Trophoblast cell (in vitro differentiated cells and primary cell): ENCODE measurements around the gene TEK.

ENCODE experiments used
- DNase-seq, 2 donors: peaks; one replicate each; pipeline ENCODE4 v3.0.0-alpha.2; 2016
- H2AFZ ChIP-seq: 2 replicates; pipeline ENCODE4 v1.6.1; 2013; ENCODE audit warnings: low read length, moderate library complexity, mild to moderate bottlenecking; ENCODE audit not compliant: insufficient read depth, poor library complexity
- H2AK5ac ChIP-seq: 2 replicates; pipeline ENCODE4 v1.6.1; 2013; ENCODE audit warnings: mild to moderate bottlenecking, low read length
- H2BK120ac ChIP-seq: 2 replicates; pipeline ENCODE4 v1.6.1; 2013; ENCODE audit warnings: low read length, mild to moderate bottlenecking, moderate library complexity; ENCODE audit not compliant: insufficient read depth, poor library complexity
- H2BK12ac ChIP-seq: 2 replicates; pipeline ENCODE4 v1.6.1; 2013; ENCODE audit warnings: mild to moderate bottlenecking, low read length, moderate library complexity
- H2BK5ac ChIP-seq: 2 replicates; pipeline ENCODE4 v1.6.1; 2013; ENCODE audit warnings: low read length, low read depth, moderate library complexity, mild to moderate bottlenecking; ENCODE audit not compliant: poor library complexity
- H3K14ac ChIP-seq: 2 replicates; pipeline ENCODE4 v1.6.1; 2013; ENCODE audit warnings: mild to moderate bottlenecking, low read length
- H3K18ac ChIP-seq: 2 replicates; pipeline ENCODE4 v1.6.1; 2013; ENCODE audit warnings: mild to moderate bottlenecking, low read length
- H3K23ac ChIP-seq: 2 replicates; pipeline ENCODE4 v1.6.1; 2013; ENCODE audit warnings: low read length
- H3K27ac ChIP-seq: 2 replicates; pipeline ENCODE4 v1.5.1; 2013; ENCODE audit warnings: low read depth, mild to moderate bottlenecking, inconsistent platforms, low read length, moderate library complexity
- H3K27me3 ChIP-seq: 2 replicates; pipeline ENCODE4 v1.6.1; 2013; ENCODE audit warnings: inconsistent platforms, mild to moderate bottlenecking, low read length, moderate library complexity; ENCODE audit not compliant: insufficient read depth
- H3K36me3 ChIP-seq, 2 experiments: 1 replicate in 1 of 2; 2 replicates in 1 of 2; pipeline ENCODE4 v1.6.1; 2013; ENCODE audit warnings: low read length in 2 of 2, mild to moderate bottlenecking in 2 of 2, moderate library complexity in 1 of 2; ENCODE audit not compliant: insufficient read depth in 2 of 2, control insufficient read depth in 1 of 2
- H3K4ac ChIP-seq: 2 replicates; pipeline ENCODE4 v1.6.1; 2013; ENCODE audit warnings: low read depth, mild to moderate bottlenecking, low read length, moderate library complexity
- H3K4me1 ChIP-seq, 2 experiments: 1 replicate in 1 of 2; 2 replicates in 1 of 2; pipeline ENCODE4 v1.6.1; 2013; ENCODE audit warnings: low read length in 2 of 2, mild to moderate bottlenecking in 2 of 2, moderate library complexity in 1 of 2; ENCODE audit not compliant: insufficient read depth in 2 of 2, control insufficient read depth in 1 of 2
- H3K4me2 ChIP-seq: 2 replicates; pipeline ENCODE4 v1.6.1; 2013; ENCODE audit warnings: inconsistent platforms, mild to moderate bottlenecking, low read length, moderate library complexity
- H3K4me3 ChIP-seq: 2 replicates; pipeline ENCODE4 v1.5.1; 2013; ENCODE audit warnings: mild to moderate bottlenecking, low read depth, low read length, inconsistent platforms
- H3K79me1 ChIP-seq: one replicate; pipeline ENCODE4 v1.6.1; 2013; ENCODE audit warnings: low read length
- H3K79me2 ChIP-seq: 2 replicates; pipeline ENCODE4 v1.6.1; 2013; ENCODE audit warnings: low read length, mild to moderate bottlenecking; ENCODE audit not compliant: control insufficient read depth, insufficient read depth, poor library complexity
- H3K9ac ChIP-seq: 2 replicates; pipeline ENCODE4 v1.6.1; 2013; ENCODE audit warnings: mild to moderate bottlenecking, low read length
- H3K9me3 ChIP-seq: 2 replicates; pipeline ENCODE4 v1.6.1; 2013; ENCODE audit warnings: low read depth, mild to moderate bottlenecking, control low read depth, inconsistent platforms, low read length; ENCODE audit not compliant: insufficient read depth
- H4K12ac ChIP-seq: 2 replicates; pipeline ENCODE4 v1.6.1; 2013; ENCODE audit warnings: low read depth, mild to moderate bottlenecking, low read length, moderate library complexity
- H4K8ac ChIP-seq: 2 replicates; pipeline ENCODE4 v1.6.1; 2013; ENCODE audit warnings: low read depth, mild to moderate bottlenecking, low read length, moderate library complexity
- H4K91ac ChIP-seq: one replicate; pipeline ENCODE4 v1.6.1; 2013; ENCODE audit warnings: low read depth, mild to moderate bottlenecking, low read length, moderate library complexity
- WGBS: extraction: QIAGEN DNeasy Blood & Tissue Kit; methylation state at CpG from one replicate; pipeline ENCODE4 v1.1.7; 2013; ENCODE audit warnings: missing lambda C conversion rate; ENCODE audit not compliant: insufficient read length, insufficient coverage; ENCODE audit errors: extremely low coverage; 5-methylcytosine and 5-hydroxymethylcytosine counted together

Gene TEK

GRCh38 chr9:27088981-27089380, 20.0 kb upstream of the TEK start:
- no peaks in the 10 kb centered on the region for H3K36me3 ChIP-seq
- H3K9ac ChIP-seq, result no peak overlapping the region
- no peak overlapping the region for H3K4me2 ChIP-seq
- H3K79me2 ChIP-seq, result no peaks in the 10 kb centered on the region
- peaks cover 3% of the 10 kb centered on the region for H3K9me3 ChIP-seq
- H3K14ac ChIP-seq, result no peak overlapping the region
- no peaks in the 10 kb centered on the region for H3K4me1 ChIP-seq
- H2BK12ac ChIP-seq, result no peak overlapping the region
- H2BK5ac ChIP-seq, result no peak overlapping the region
- no peak overlapping the region for H3K27ac ChIP-seq
- WGBS, result no CpG with 5 or more reads among the region's 4 CpGs
- H3K4me3 ChIP-seq, result no peak overlapping the region
- H2AFZ ChIP-seq, result no peak overlapping the region
- no peak overlapping the region for H2BK120ac ChIP-seq
- no peak overlapping the region for H3K18ac ChIP-seq
- H3K23ac ChIP-seq, result no peak overlapping the region
- no peak overlapping the region for H4K12ac ChIP-seq
- DNase-seq, result peak; percentile 31 to 80
- H4K91ac ChIP-seq, result no peak overlapping the region
- H3K27me3 ChIP-seq, result no peaks in the 10 kb centered on the region
- H3K4ac ChIP-seq, result no peak overlapping the region
- H2AK5ac ChIP-seq, result no peak overlapping the region
- no peaks in the 10 kb centered on the region for H3K79me1 ChIP-seq
- no peak overlapping the region for H4K8ac ChIP-seq

GRCh38 chr9:27089706-27090105, 19.3 kb upstream of the TEK start:
- no peaks in the 10 kb centered on the region for H3K79me2 ChIP-seq
- H4K8ac ChIP-seq, result no peak overlapping the region
- H2AFZ ChIP-seq, result no peak overlapping the region
- H3K4ac ChIP-seq, result no peak overlapping the region
- no peak overlapping the region for H3K18ac ChIP-seq
- H2BK12ac ChIP-seq, result no peak overlapping the region
- DNase-seq, result no peak
- H2BK5ac ChIP-seq, result no peak overlapping the region
- no peaks in the 10 kb centered on the region for H3K4me1 ChIP-seq
- H3K9ac ChIP-seq, result no peak overlapping the region
- H3K14ac ChIP-seq, result no peak overlapping the region
- H3K23ac ChIP-seq, result no peak overlapping the region
- no peaks in the 10 kb centered on the region for H3K27me3 ChIP-seq
- no peak overlapping the region for H2AK5ac ChIP-seq
- H3K79me1 ChIP-seq, result no peaks in the 10 kb centered on the region
- H3K27ac ChIP-seq, result no peak overlapping the region
- no peak overlapping the region for H3K4me2 ChIP-seq
- no peak overlapping the region for H4K91ac ChIP-seq
- WGBS, result no CpG with 5 or more reads among the region's 4 CpGs
- no peak overlapping the region for H4K12ac ChIP-seq
- H3K36me3 ChIP-seq, result no peaks in the 10 kb centered on the region
- H2BK120ac ChIP-seq, result no peak overlapping the region
- H3K9me3 ChIP-seq, result peaks cover 3% of the 10 kb centered on the region
- no peak overlapping the region for H3K4me3 ChIP-seq

- Histone ChIP-seq H3K79me1 (no peaks in the 10 kb centered on the region), H2BK120ac (no peak overlapping the region), H3K4me2 (no peak overlapping the region), H3K4me3 (no peak overlapping the region), H3K23ac (no peak overlapping the region), H2AK5ac (no peak overlapping the region), H2BK12ac (no peak overlapping the region), H3K4ac (no peak overlapping the region), H3K27me3 (no peaks in the 10 kb centered on the region), H3K9me3 (peaks cover 3% of the 10 kb centered on the region), H2BK5ac (no peak overlapping the region), H4K8ac (no peak overlapping the region), H3K9ac (no peak overlapping the region), H3K79me2 (no peaks in the 10 kb centered on the region), H3K36me3 (no peaks in the 10 kb centered on the region), H3K14ac (no peak overlapping the region), H2AFZ (no peak overlapping the region), H3K18ac (no peak overlapping the region), H4K91ac (no peak overlapping the region), H3K4me1 (no peaks in the 10 kb centered on the region), H3K27ac (no peak overlapping the region), H4K12ac (no peak overlapping the region)
- no peak for DNase-seq
Measured at GRCh38 chr9:27090231-27090630, 18.8 kb upstream of the TEK start.

- no peak overlapping the region for H4K12ac ChIP-seq
- no peak overlapping the region for H3K4me2 ChIP-seq
- peaks cover 3% of the 10 kb centered on the region for H3K9me3 ChIP-seq
- H4K91ac ChIP-seq, result no peak overlapping the region
- no peaks in the 10 kb centered on the region for H3K79me1 ChIP-seq
- no peak overlapping the region for H2BK5ac ChIP-seq
- H3K27ac ChIP-seq, result no peak overlapping the region
- H3K4me3 ChIP-seq, result no peak overlapping the region
- H4K8ac ChIP-seq, result no peak overlapping the region
- H3K14ac ChIP-seq, result no peak overlapping the region
- no peaks in the 10 kb centered on the region for H3K79me2 ChIP-seq
- H3K4ac ChIP-seq, result no peak overlapping the region
- no peak overlapping the region for H2AK5ac ChIP-seq
- WGBS, result no CpG with 5 or more reads among the region's 1 CpG
- H3K4me1 ChIP-seq, result no peaks in the 10 kb centered on the region
- H3K36me3 ChIP-seq, result no peaks in the 10 kb centered on the region
- no peaks in the 10 kb centered on the region for H3K27me3 ChIP-seq
- H3K9ac ChIP-seq, result no peak overlapping the region
- no peak for DNase-seq
- no peak overlapping the region for H3K23ac ChIP-seq
- no peak overlapping the region for H3K18ac ChIP-seq
- H2BK12ac ChIP-seq, result no peak overlapping the region
- H2BK120ac ChIP-seq, result no peak overlapping the region
- no peak overlapping the region for H2AFZ ChIP-seq
Measured at GRCh38 chr9:27090711-27091110, 18.3 kb upstream of the TEK start.
